IgD-negative memory B cell (primary cell): ENCODE data around the gene MTFMT. TPM values are rescaled to one million over a fixed set of nuclear protein-coding genes. Genes with fewer than 3 reads are reported as not detected.
A peak's percentile ranks its signal among the peaks of the same experiment; 100 is the strongest.
"Not testable (repeated sequence)": the region's sequence is repeated elsewhere in the genome, so short reads cannot be mapped to it uniquely, and the experiment has no call there.

Source experiments
- H3K27ac Mint-ChIP-seq, 3 donors: one replicate each; pipeline ENCODE4 v1.8.0; 2020 to 2022; ENCODE audit warnings: mild to moderate bottlenecking in 3 of 3, mixed read lengths in 3 of 3, moderate library complexity in 1 of 3
- H3K27me3 Mint-ChIP-seq: one replicate; pipeline ENCODE4 v1.8.0; 2021; ENCODE audit warnings: mixed read lengths
- H3K36me3 Mint-ChIP-seq: one replicate; pipeline ENCODE4 v1.8.0; 2020; ENCODE audit warnings: mild to moderate bottlenecking, mixed read lengths
- H3K4me1 Mint-ChIP-seq, 3 donors: one replicate each; pipeline ENCODE4 v1.8.0; 2020 to 2022; ENCODE audit warnings: mixed read lengths in 3 of 3, mild to moderate bottlenecking in 1 of 3
- H3K4me3 Mint-ChIP-seq, 4 donors: one replicate each; pipeline ENCODE4 v1.8.0; 2020 to 2022; ENCODE audit warnings: mild to moderate bottlenecking in 4 of 4, mixed read lengths in 4 of 4, moderate library complexity in 3 of 4
- H3K9me3 Mint-ChIP-seq, 3 donors: one replicate each; pipeline ENCODE4 v1.8.0; 2020 to 2021; ENCODE audit warnings: mixed read lengths in 3 of 3, mild to moderate bottlenecking in 1 of 3
- polyA plus RNA-seq: library from polyadenylated mRNA; unstranded; fragments of 300-500 nt; fragmentation: Illumina TruSeq; gene quantifications from one replicate; pipeline ENCODE4 v1.2.3, GENCODE V29; 2021

The MTFMT gene
- polyA plus RNA-seq, 1 donor from 2014 or later = 15.8 TPM

DNA sequence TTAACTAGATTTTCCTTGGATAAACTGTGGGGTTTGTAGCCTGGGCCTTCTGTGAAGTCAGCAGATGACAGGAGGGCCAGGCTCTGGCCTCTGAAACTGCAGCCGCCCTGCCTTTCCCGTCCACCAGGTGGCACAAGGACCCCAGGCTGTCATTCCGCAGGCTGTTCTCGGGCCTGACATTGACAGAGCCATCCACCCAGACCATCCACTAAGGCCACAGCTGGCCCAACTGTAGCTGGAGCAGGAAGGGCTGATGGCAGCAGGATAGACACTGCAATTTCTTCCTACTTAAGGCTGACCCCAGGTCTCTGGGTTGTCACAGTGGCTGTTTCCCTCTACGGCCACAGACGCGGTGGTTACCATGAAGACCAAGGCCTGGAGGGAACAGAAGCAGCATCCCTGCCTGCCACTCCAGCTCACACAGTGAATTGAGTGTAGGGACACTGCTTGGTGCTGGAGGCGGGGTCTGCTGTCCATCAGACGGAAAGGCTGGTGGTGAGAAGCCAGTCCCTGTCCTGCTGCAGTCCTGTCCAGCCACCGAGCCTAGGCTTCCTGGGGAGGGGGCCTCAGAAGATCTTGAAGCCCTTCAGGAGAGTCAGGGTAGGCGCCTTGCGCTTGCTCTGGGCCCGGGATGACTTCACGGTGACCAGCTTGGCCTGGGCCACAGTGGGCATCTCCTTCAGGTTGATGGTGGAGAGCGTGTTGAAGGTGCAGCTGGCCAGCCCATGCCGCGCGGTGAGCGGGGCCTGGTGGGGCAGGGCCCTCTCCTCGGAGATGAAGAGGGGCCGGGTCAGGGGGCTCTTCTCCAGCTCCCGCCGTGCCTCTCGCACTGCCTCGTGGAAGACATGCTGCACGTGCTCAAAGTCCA, 25.1 kb upstream of the MTFMT start:
- peaks cover 7 to 12% (median 10%) of the 10 kb centered on the region in 3 donors for H3K4me1 Mint-ChIP-seq
- no peaks in the 10 kb centered on the region for H3K9me3 Mint-ChIP-seq

GRCh38 chr15:65052956-65053355, 23.5 kb upstream of the MTFMT start:
- Mint-ChIP-seq H3K4me1 (peaks cover 12 to 18% (median 14%) of the 10 kb centered on the region in 3 donors), H3K27me3 (no peaks in the 10 kb centered on the region), H3K36me3 (no peaks in the 10 kb centered on the region), H3K9me3 (no peaks in the 10 kb centered on the region), H3K4me3 (no peak overlapping the region), H3K27ac (no peak overlapping the region)

More for the DNA sequence above, 25.1 kb upstream of the MTFMT start:
- Mint-ChIP-seq H3K27ac (peak overlapping the region in 1 of 3 donors; percentile 32), H3K36me3 (no peaks in the 10 kb centered on the region), H3K27me3 (no peaks in the 10 kb centered on the region), H3K4me3 (peak overlapping the region in 1 of 4 donors; percentile 69)

- Mint-ChIP-seq H3K27me3 (no peaks in the 10 kb centered on the region), H3K27ac (peak overlapping the region in 2 of 3 donors; percentile 56 to 61), H3K4me1 (peaks cover 12 to 18% (median 14%) of the 10 kb centered on the region in 3 donors), H3K4me3 (peak overlapping the region in 1 of 4 donors; percentile 35), H3K9me3 (no peaks in the 10 kb centered on the region), H3K36me3 (no peaks in the 10 kb centered on the region)
Observed at GRCh38 chr15:65051266-65051665, 21.8 kb upstream of the MTFMT start.

GRCh38 chr15:65050270-65050669, 20.8 kb upstream of the MTFMT start:
- Mint-ChIP-seq H3K4me1 (peaks cover 12 to 18% (median 14%) of the 10 kb centered on the region in 3 donors), H3K36me3 (no peaks in the 10 kb centered on the region), H3K9me3 (no peaks in the 10 kb centered on the region), H3K27me3 (no peaks in the 10 kb centered on the region), H3K27ac (peak overlapping the region in 2 of 3 donors; percentile 75 to 89), H3K4me3 (peak overlapping the region; percentile 60 to 89 (median 79))

DNA sequence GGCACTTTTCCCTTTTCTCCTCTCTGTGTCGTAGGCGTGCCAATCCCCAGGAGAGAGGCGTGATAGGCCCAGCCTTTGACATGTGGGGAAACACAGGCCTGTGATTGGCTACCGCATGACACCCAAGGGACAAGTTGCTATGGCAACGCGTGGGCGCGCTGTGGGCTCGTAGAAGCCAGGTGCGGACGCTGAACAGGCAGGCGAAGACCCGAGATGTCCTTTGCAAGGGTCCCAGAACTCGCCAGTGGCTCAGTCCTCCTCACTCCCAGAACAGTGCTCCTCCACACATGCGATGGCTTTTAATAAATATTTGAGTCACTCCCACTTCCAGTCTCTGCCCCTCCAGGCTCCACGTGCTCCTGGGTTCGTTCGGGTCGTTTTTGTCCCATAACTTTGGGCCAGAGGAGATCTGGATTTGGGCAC, 20.0 kb upstream of the MTFMT start:
- H3K27me3 Mint-ChIP-seq = no peaks in the 10 kb centered on the region
- no peaks in the 10 kb centered on the region for H3K36me3 Mint-ChIP-seq
- peak overlapping the region; percentile 39 to 84 (median 75) for H3K27ac Mint-ChIP-seq
- H3K4me1 Mint-ChIP-seq = peaks cover 12 to 18% (median 14%) of the 10 kb centered on the region in 3 donors
- peak overlapping the region; percentile 60 to 89 (median 79) for H3K4me3 Mint-ChIP-seq
- H3K9me3 Mint-ChIP-seq = no peaks in the 10 kb centered on the region

DNA sequence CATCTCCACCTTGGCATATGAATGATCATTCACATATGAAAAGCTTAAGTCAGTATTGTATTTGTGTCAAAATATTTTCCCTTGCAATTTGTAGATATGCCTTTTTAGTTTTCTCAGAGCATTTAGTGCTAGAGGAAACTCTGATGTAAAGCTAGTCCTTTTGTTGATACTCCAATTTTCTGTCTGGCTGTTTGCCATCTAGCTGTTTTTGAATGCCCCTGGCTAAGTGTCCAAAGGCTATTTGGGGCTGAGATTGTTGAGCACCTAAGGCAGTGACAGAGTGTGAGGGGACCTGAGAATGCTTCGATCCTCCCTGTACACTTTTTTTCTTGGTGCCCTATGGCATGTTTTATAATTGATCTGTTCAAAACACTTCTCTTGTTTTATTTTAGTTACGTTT, 18.8 kb upstream of the MTFMT start:
- Mint-ChIP-seq H3K27ac (peak overlapping the region in 1 of 3 donors; percentile 46), H3K4me1 (peaks cover 12 to 18% (median 14%) of the 10 kb centered on the region in 3 donors)

DNA sequence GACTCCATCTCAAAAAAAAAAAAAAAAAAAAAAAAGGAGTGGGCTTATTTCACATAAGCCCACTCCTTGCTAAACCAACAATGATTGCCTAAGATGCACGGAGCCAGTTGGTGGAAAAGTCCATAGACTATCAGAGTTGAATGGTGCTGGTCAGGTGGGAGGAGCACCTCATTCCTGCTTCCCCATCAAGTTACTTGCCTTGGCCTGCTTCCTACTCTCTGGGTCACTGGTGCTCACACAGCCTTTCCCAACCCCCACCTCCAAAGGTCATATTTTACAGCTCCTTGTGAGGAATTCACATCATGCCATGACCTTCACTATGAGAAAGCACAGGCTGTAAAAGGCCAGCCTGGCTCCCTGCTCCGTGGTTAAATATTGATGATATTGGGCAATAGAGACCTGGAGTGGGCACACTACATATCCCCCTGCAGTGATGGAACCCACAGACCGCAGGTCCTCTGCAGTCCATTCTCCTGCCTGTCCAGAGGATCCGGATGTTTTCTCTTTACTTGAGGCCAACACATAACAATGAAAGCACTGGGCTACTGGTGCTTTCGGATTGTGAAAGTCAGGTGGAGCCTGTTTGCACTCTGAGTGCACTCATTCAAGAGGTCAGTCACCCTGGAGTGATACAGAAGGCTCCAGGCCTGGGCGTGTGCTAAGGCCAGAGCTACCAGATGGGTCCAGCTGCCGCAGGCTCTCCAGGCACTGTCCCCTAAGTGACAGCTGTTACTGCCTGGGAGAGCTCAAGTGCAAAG, 15.5 kb upstream of the MTFMT start, which contains the start of gene SLC51B:
Gene SLC51B, plus strand, starts transcription at position 664 of the 758 bp plus-strand sequence. CDS start 4,618 bp downstream, outside the sequence.
- Mint-ChIP-seq H3K9me3 (no peaks in the 10 kb centered on the region), H3K27me3 (no peaks in the 10 kb centered on the region), H3K36me3 (no peaks in the 10 kb centered on the region), H3K4me1 (peaks cover 7 to 9% (median 7%) of the 10 kb centered on the region in 3 donors), H3K27ac (no peak within 1 kb of the TSS), H3K4me3 (peak within 1 kb of the TSS in 1 of 4 donors; percentile 39)

More for the DNA sequence above, 18.8 kb upstream of the MTFMT start:
- H3K36me3 Mint-ChIP-seq = no peaks in the 10 kb centered on the region
- H3K4me3 Mint-ChIP-seq = no peak overlapping the region
- H3K27me3 Mint-ChIP-seq = no peaks in the 10 kb centered on the region
- no peaks in the 10 kb centered on the region for H3K9me3 Mint-ChIP-seq

- H3K27me3 Mint-ChIP-seq, H3K4me3 Mint-ChIP-seq, H3K9me3 Mint-ChIP-seq, H3K27ac Mint-ChIP-seq, H3K36me3 Mint-ChIP-seq, H3K4me1 Mint-ChIP-seq: not testable (repeated sequence)
Observed at GRCh38 chr15:65044218-65044617, 14.8 kb upstream of the MTFMT start.

- Mint-ChIP-seq H3K9me3 (no peaks in the 10 kb centered on the region), H3K4me1 (no peaks in the 10 kb centered on the region), H3K36me3 (no peaks in the 10 kb centered on the region), H3K4me3 (no peak overlapping the region), H3K27ac (peak overlapping the region in 1 of 3 donors; percentile 2), H3K27me3 (no peaks in the 10 kb centered on the region)
Observed at GRCh38 chr15:65042776-65043327, 13.4 kb upstream of the MTFMT start.

DNA sequence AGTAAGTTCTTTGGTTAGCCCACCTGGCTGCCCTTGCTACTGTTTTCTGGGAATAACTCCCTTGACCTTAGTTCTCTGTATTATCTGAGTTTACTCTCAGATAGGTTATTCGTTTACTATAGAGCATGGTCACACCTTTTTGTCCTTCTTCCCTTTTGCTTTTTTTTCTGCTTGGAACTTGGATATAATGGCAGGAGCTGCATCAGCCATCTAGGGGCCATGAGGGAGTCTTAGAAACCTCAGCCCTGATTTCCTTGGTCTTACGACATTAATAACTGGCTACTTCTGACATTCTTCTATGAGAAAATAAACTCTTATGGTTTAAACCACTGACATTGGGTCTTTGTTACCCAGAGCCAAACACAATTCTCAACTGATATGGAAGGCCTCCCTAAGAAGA, 12.3 kb upstream of the MTFMT start:
- H3K4me3 Mint-ChIP-seq = no peak overlapping the region
- H3K27me3 Mint-ChIP-seq = no peaks in the 10 kb centered on the region
- H3K4me1 Mint-ChIP-seq = no peaks in the 10 kb centered on the region
- no peak overlapping the region for H3K27ac Mint-ChIP-seq
- no peaks in the 10 kb centered on the region for H3K9me3 Mint-ChIP-seq
- no peaks in the 10 kb centered on the region for H3K36me3 Mint-ChIP-seq

DNA sequence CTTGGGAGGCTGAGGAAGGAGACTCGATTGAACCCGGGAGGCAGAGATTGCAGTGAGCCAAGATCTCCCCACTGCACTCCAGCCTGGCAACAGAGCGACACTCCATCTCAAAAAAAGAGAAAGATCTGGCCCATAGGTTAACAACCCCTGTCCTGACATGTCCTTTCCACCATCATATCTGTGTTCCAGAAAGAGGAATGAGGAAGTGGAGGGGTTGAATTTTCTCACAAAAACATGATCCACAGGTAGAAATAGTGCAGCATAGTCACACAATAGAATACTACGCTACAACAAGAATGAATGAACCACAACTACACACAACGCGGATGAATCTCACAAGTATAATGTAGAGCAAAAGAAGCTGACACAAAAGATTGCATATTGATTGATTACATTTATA, 11.0 kb upstream of the MTFMT start:
- Mint-ChIP-seq H3K4me3 (peak overlapping the region in 1 of 4 donors; percentile 0), H3K36me3 (no peaks in the 10 kb centered on the region), H3K27ac (no peak overlapping the region), H3K4me1 (no peaks in the 10 kb centered on the region), H3K9me3 (no peaks in the 10 kb centered on the region), H3K27me3 (no peaks in the 10 kb centered on the region)

GRCh38 chr15:65038836-65039235, 9.4 kb upstream of the MTFMT start:
- Mint-ChIP-seq H3K36me3 (no peaks in the 10 kb centered on the region), H3K4me3 (no peak overlapping the region), H3K9me3 (no peaks in the 10 kb centered on the region), H3K4me1 (peaks cover 0 to 6% (median 0%) of the 10 kb centered on the region in 3 donors), H3K27ac (peak overlapping the region in 1 of 3 donors; percentile 53), H3K27me3 (no peaks in the 10 kb centered on the region)

DNA sequence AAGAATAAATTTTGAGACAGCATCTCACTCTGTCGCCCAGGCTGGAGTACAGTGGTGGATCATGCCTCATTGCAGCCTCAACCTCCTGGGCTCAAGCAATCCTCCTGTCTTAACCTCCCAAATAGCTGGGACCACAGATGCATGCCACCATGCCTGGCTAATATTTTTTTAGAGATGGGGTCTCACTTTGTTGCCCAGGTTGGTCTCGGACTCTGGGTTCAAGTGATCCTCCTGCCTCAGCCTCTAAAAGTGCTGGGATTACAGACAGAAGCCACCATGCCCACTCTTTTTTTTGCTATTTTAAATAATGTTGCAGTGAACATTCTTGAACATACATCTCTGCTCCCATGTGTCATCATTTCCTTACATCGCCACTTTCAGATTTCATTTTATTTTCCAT, 9.0 kb upstream of the MTFMT start:
- Mint-ChIP-seq H3K36me3 (no peaks in the 10 kb centered on the region), H3K9me3 (no peaks in the 10 kb centered on the region), H3K27me3 (no peaks in the 10 kb centered on the region), H3K4me3 (no peak overlapping the region), H3K4me1 (peaks cover 0 to 9% (median 2%) of the 10 kb centered on the region in 3 donors), H3K27ac (peak overlapping the region in 1 of 3 donors; percentile 53)

- no peak overlapping the region for H3K4me3 Mint-ChIP-seq
- no peaks in the 10 kb centered on the region for H3K36me3 Mint-ChIP-seq
- no peak overlapping the region for H3K27ac Mint-ChIP-seq
- H3K27me3 Mint-ChIP-seq = no peaks in the 10 kb centered on the region
- H3K4me1 Mint-ChIP-seq = peaks cover 4 to 13% (median 8%) of the 10 kb centered on the region in 3 donors
- H3K9me3 Mint-ChIP-seq = no peaks in the 10 kb centered on the region
Observed at GRCh38 chr15:65037309-65037708, 7.9 kb upstream of the MTFMT start.

DNA sequence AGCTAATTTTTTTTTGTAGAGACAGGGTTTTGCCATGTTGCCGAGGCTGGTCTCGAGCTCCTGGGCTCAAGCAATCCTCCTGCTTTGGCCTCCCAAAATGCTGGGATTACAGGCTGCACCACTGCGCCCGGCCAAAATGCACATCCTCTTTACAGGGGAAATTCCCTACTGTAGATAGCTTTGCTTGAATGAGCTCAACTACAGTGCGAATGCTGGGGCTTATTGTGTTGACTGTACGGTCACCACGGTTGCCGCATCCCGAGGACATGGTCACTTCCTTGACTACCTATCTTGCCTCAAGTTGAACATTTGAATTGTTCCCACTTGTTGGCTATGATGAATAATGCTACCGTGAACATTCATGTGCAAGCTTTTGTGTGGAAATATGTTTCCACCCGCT, 5.3 kb upstream of the MTFMT start:
- no peaks in the 10 kb centered on the region for H3K27me3 Mint-ChIP-seq
- no peak overlapping the region for H3K4me3 Mint-ChIP-seq
- no peak overlapping the region for H3K27ac Mint-ChIP-seq
- peaks cover 4 to 13% (median 8%) of the 10 kb centered on the region in 3 donors for H3K4me1 Mint-ChIP-seq
- no peaks in the 10 kb centered on the region for H3K9me3 Mint-ChIP-seq
- H3K36me3 Mint-ChIP-seq = no peaks in the 10 kb centered on the region
